Panc1 (cell line): ENCODE results near the gene KCNQ2.

ENCODE experiments used
- POLR2AphosphoS5 ChIP-seq: IDR thresholded peaks from 2 replicates; pipeline ENCODE4 v1.6.1; 2012; ENCODE audit warnings: mild to moderate bottlenecking, low read depth, low read length, moderate library complexity
- REST ChIP-seq, 2 experiments: IDR thresholded peaks; 2 replicates each; pipeline ENCODE4 v1.6.1; 2011 to 2012; ENCODE audit warnings: low read depth in 2 of 2, control low read depth in 1 of 2, low read length in 1 of 2, mild to moderate bottlenecking in 1 of 2, moderate library complexity in 1 of 2; ENCODE audit not compliant: insufficient read depth in 1 of 2

- TF ChIP-seq POLR2AphosphoS5 (no peak), REST (IDR thresholded peaks at IDR 0.05; ENCODE audit: insufficient read depth in 1 of 2, low read depth in 2 of 2, low read length in 1 of 2) (no peak)
These were observed 46.7 kb upstream of the KCNQ2 start for GRCh38 chr20:63518946-63519667.
